Measurements from ENCODE around the gene EVL. TPM values are rescaled to one million over a fixed set of nuclear protein-coding genes. Genes with fewer than 3 reads are reported as not detected.
A peak's percentile ranks its signal among the peaks of the same experiment; 100 is the strongest.

EVL gene
- total RNA-seq, 4 donors from 2014 or later: 22.8 to 86.4 (median 45.2) TPM

DNA sequence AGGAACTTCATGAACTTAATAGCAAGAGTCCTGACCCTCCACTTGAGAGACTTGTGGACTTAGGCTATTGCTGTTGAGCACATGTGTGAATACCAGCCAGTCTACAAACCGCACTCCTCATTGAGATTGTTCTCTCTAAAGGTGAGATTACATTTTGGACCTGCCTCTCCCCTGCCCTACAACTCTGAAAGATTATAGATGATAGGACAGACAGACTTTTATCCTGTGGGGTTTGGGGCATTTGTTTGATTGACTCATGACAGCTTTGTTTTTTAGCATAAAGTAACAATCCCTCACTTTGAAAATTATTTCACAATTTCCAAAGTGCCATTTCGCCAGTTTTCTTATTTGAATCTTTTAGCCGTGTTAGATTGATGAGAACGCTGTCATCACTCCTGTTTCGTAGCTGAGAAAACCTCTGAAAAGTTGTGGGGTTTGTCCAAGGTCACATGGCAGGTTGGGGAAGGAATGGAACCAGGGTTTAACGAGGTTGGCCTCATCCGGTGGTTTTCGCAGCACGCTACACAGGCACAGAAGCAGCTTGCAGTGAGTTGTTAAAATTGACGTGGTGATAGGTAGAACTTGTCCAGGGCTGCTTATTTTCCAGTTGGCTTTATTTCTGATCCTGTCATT lies 836 bp downstream of the EVL start:
- in situ Hi-C loops (cut with MboI; ENCODE audit: low pct_ligation_motif_present in 1 of 4, low pct_unique_long_range_greater_than_20kb in 1 of 4, low sequenced_read_pairs in 3 of 4): no loop called here
- DNase-seq: peak; percentile 66
- intact Hi-C loops (cut with DNase I; ENCODE audit: low total_unique reads): no loop called here
- WGBS, 2 donors (ENCODE audit: low coverage in 1 of 2): 71 to 79% methylated on average over 10 of the region's 10 CpGs
- Histone ChIP-seq H3K27ac (peak overlapping the region; percentile 67 to 82 (median 76)), H3K4me1 (peaks cover 0 to 14% (median 0%) of the 10 kb centered on the region in 4 donors), H3K36me3 (no peaks in the 10 kb centered on the region), H3K27me3 (no peaks in the 10 kb centered on the region), H3K4me3 (peak overlapping the region in 2 of 4 donors; percentile 4 to 30), H3K9me3 (no peaks in the 10 kb centered on the region)
- TF ChIP-seq POLR2A (IDR thresholded peaks at IDR 0.05): peak; percentile 35
- TF ChIP-seq POLR2AphosphoS5 (IDR thresholded peaks at IDR 0.05): peak in 2 of 3 donors; percentile 40 to 57
- TF ChIP-seq, protein P1, sequence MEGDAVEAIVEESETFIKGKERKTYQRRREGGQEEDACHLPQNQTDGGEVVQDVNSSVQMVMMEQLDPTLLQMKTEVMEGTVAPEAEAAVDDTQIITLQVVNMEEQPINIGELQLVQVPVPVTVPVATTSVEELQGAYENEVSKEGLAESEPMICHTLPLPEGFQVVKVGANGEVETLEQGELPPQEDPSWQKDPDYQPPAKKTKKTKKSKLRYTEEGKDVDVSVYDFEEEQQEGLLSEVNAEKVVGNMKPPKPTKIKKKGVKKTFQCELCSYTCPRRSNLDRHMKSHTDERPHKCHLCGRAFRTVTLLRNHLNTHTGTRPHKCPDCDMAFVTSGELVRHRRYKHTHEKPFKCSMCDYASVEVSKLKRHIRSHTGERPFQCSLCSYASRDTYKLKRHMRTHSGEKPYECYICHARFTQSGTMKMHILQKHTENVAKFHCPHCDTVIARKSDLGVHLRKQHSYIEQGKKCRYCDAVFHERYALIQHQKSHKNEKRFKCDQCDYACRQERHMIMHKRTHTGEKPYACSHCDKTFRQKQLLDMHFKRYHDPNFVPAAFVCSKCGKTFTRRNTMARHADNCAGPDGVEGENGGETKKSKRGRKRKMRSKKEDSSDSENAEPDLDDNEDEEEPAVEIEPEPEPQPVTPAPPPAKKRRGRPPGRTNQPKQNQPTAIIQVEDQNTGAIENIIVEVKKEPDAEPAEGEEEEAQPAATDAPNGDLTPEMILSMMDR (IDR thresholded peaks at IDR 0.05): no peak

DNA sequence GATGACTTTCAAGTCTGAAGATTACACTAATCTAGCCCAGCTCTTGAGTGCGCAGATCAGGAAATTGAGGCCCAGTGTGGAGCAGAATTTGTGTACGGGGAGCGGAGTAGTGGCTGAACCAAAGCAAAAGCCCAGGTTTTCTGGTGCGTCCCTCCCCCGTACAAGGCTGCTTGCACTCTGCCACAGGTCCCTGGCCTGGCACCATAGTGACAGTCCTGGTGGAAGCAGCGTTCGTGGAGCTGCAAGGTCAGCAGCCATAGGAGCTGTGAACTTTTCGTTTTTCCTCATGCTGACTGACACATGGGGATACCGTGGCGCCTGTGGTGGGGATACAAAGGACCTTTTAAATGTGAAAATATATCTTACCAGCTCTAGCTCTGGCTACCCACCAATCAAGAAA lies 1.7 kb downstream of the EVL start:
- Histone ChIP-seq H3K4me3 (peak overlapping the region in 2 of 4 donors; percentile 7 to 30), H3K27ac (peak overlapping the region; percentile 67 to 82 (median 74)), H3K27me3 (no peaks in the 10 kb centered on the region), H3K9me3 (no peaks in the 10 kb centered on the region), H3K4me1 (peaks cover 0 to 14% (median 0%) of the 10 kb centered on the region in 4 donors), H3K36me3 (no peaks in the 10 kb centered on the region)
- in situ Hi-C loops (cut with MboI; ENCODE audit: low pct_ligation_motif_present in 1 of 4, low pct_unique_long_range_greater_than_20kb in 1 of 4, low sequenced_read_pairs in 3 of 4): no loop called here
- DNase-seq: no peak
- TF ChIP-seq POLR2A (IDR thresholded peaks at IDR 0.05): no peak
- TF ChIP-seq POLR2AphosphoS5 (IDR thresholded peaks at IDR 0.05): no peak
- no peak for TF ChIP-seq EP300 (IDR thresholded peaks at IDR 0.05; ENCODE audit: low read depth)
- TF ChIP-seq, protein P1 (IDR thresholded peaks at IDR 0.05): no peak
- WGBS, 2 donors (ENCODE audit: low coverage in 1 of 2): 65 to 80% methylated on average over 1 to 10 of the region's 10 CpGs
- intact Hi-C loops (cut with DNase I; ENCODE audit: low total_unique reads): no loop called here

DNA sequence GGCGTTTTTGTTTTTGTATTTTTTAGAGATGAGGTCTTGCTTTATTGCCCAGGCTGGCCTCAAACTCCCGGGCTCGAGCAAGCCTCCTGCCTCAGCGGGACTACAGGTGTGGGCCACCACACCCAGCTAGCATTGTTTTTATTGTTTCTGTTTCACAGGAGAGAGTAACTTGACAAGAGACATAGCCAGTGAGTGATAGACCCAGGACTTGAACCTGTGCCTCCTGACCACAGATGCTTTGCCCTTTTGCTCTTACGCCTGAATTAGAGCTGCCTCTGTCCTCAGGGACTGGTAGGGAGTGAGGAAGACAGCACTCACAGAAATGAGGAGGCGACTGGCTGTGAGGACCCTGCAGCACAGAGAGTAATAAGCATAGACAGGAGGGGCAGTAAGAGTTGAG lies 2.3 kb downstream of the EVL start:
- peak overlapping the region in 2 of 4 donors; percentile 7 to 30 for H3K4me3 ChIP-seq
- TF ChIP-seq, protein P1 (IDR thresholded peaks at IDR 0.05): no peak
- H3K36me3 ChIP-seq: no peaks in the 10 kb centered on the region
- peaks cover 0 to 14% (median 0%) of the 10 kb centered on the region in 4 donors for H3K4me1 ChIP-seq
- H3K27me3 ChIP-seq: no peaks in the 10 kb centered on the region
- intact Hi-C loops (cut with DNase I; ENCODE audit: low total_unique reads) (no loop called here), in situ Hi-C loops (cut with MboI; ENCODE audit: low pct_ligation_motif_present in 1 of 4, low pct_unique_long_range_greater_than_20kb in 1 of 4, low sequenced_read_pairs in 3 of 4) (no loop called here)
- DNase-seq: no peak
- H3K9me3 ChIP-seq: no peaks in the 10 kb centered on the region
- H3K27ac ChIP-seq: peak overlapping the region; percentile 67 to 82 (median 74)
- WGBS, 2 donors (ENCODE audit: low coverage in 1 of 2): 64 to 88% methylated on average over 4 to 6 of the region's 6 CpGs

DNA sequence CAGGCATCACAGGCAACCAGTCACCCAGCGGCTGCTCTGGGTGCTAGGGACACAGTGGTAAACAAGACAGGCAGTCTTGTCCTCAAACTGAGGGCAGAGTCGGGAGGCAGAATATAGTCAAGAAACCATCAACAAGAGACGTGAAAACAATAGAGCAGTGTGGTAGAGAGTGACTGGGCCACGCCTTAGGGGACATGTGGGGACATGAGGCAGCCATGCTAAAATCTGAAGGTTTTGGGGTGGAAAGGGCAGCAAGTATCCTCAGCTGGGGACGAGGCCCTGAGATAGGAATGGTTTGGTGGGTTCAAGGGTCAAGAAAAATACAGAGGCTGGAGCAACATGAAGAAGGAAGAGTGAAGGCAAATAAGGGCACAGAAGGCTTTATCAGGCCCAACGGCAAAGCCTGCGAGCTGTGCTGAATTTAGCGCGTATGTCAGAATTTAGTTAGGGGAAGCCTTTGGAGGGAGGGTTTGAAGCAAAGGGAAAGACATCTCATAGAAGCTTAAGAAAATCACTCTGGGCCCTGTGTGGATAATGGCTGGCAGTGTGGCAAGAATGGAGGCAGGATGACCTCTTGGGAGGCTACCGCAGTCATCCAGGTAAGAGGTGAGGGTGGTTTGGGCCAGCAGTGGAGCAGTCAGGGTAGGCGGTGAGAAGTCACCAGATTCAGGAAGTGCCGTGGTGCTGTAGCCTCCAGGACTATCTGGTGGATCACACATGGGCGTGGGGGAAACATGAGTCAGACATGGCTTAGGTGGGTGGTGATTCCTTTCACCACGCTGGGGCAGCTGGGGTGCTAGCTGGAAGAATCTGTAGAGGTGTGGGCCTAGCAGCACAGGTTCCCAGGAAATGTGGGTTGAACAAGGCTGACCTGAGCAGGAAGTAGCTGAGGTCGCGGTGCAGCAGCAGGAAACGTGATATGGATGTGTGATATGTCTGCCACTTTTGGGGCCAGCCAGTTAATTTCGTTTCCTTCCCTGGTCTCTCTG lies 3.0 kb downstream of the EVL start:
- H3K27me3 ChIP-seq: no peaks in the 10 kb centered on the region
- intact Hi-C loops (cut with DNase I; ENCODE audit: low total_unique reads) (no loop called here), in situ Hi-C loops (cut with MboI; ENCODE audit: low pct_ligation_motif_present in 1 of 4, low pct_unique_long_range_greater_than_20kb in 1 of 4, low sequenced_read_pairs in 3 of 4) (no loop called here)
- H3K36me3 ChIP-seq: no peaks in the 10 kb centered on the region
- peak; percentile 66 for DNase-seq
- WGBS, 2 donors (ENCODE audit: low coverage in 1 of 2): 68 to 77% methylated on average over 13 to 18 of the region's 18 CpGs
- H3K27ac ChIP-seq: peak overlapping the region; percentile 67 to 82 (median 74)
- TF ChIP-seq POLR2AphosphoS5 (IDR thresholded peaks at IDR 0.05): peak in 2 of 3 donors; percentile 37 to 44
- TF ChIP-seq EP300 (IDR thresholded peaks at IDR 0.05; ENCODE audit: low read depth): no peak
- TF ChIP-seq POLR2A (IDR thresholded peaks at IDR 0.05): peak; percentile 16
- no peaks in the 10 kb centered on the region for H3K9me3 ChIP-seq
- H3K4me1 ChIP-seq: peaks cover 0 to 15% (median 0%) of the 10 kb centered on the region in 4 donors
- H3K4me3 ChIP-seq: peak overlapping the region in 1 of 4 donors; percentile 30
